Esophagus squamous epithelium (tissue), 5 donors: ENCODE measurements around the gene C3orf70. TPM values are rescaled to one million over a fixed set of nuclear protein-coding genes. Genes with fewer than 3 reads are reported as not detected.

Experiments
- DNase-seq: peaks from one replicate; lab custom pipeline; 2025; lab: John Stamatoyannopoulos, UW
- H3K27ac ChIP-seq, 4 donors: fragments of 200-600 bp; sonication (generic); one replicate each; pipeline ENCODE4 v1.5.1; 2016 to 2019; ENCODE audit warnings: mild to moderate bottlenecking in 1 of 4
- H3K27me3 ChIP-seq, 4 donors: fragments of 200-600 bp; sonication (generic); 1 replicate in 3 of 4; 2 replicates in 1 of 4; pipeline versions ENCODE4 v1.5.1 to v1.6.0; 2017 to 2021; ENCODE audit warnings: antibody characterized with exemption in 1 of 4
- H3K36me3 ChIP-seq, 3 donors: fragments of 200-600 bp; sonication (generic); one replicate each; pipeline ENCODE4 v1.5.1; 2016 to 2019
- H3K4me1 ChIP-seq, 3 donors: fragments of 200-600 bp; sonication (generic); one replicate each; pipeline ENCODE4 v1.5.1; 2017 to 2019
- H3K4me3 ChIP-seq, 4 donors: fragments of 200-600 bp; sonication (generic); 1 replicate in 3 of 4; 2 replicates in 1 of 4; pipeline ENCODE4 v1.5.1; 2016 to 2019; ENCODE audit warnings: mild to moderate bottlenecking in 2 of 4, moderate library complexity in 1 of 4
- H3K9me3 ChIP-seq, 3 donors: fragments of 200-600 bp; sonication (generic); one replicate each; pipeline ENCODE4 v1.5.1; 2016 to 2019
- CTCF ChIP-seq, 6 experiments: fragments of 450-650 bp in 4 of 6; fragments of 200-600 bp in 2 of 6; sonication (generic) in 2 of 6; IDR thresholded peaks; one replicate each; pipeline ENCODE4 v1.5.1; 2016 to 2019; ENCODE audit warnings: antibody characterized with exemption in 6 of 6, mild to moderate bottlenecking in 4 of 6, moderate library complexity in 4 of 6
- POLR2A ChIP-seq, 4 donors: fragments of 450-650 bp; IDR thresholded peaks; one replicate each; pipeline ENCODE4 v1.6.1; 2017; ENCODE audit warnings: antibody characterized with exemption in 4 of 4, mild to moderate bottlenecking in 4 of 4, moderate library complexity in 3 of 4
- WGBS, 2 donors: methylation state at CpG; one replicate each; pipeline ENCODE4 v1.1.5; 2018; 5-methylcytosine and 5-hydroxymethylcytosine counted together
- intact Hi-C: fragments of 100-400 bp; cut with DNase I; formaldehyde crosslinking; loops from one replicate; pipeline ENCODE4 v1.15.0; 2022
- total RNA-seq, 4 donors: library from RNA; depleted of rRNA; stranded (reverse); fragments of >200 nt; gene quantifications; one replicate each; pipeline ENCODE4 v1.1.0, GENCODE V29; 2016
- donor health status: DM: yes; HTN: yes; CAD: no.

Gene C3orf70
- total RNA-seq, 4 donors from 2014 or later = 0.57 to 8.6 (median 1.3) TPM

DNA sequence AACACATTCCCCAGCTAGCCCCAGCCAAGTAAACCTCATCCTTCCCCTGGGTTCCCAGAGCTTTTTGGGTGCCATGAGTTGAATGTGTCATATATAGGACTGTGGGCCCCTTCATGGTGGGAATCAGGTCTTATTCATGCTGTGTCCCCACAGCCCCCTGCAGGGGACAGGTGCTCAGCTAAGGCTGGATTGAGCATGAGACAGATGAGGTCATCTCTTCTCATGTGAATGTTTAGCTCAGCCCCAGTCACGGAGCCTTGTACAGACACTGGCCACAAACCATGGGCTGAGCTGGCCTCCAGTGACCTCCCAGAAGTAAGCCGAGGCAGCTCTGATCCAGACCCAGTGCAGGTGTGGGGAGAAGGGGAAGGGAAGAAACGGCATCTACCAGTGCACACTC, 70.7 kb downstream of the C3orf70 start:
- WGBS, 2 donors = 51 to 100% methylated on average over 1 to 3 of the region's 3 CpGs
- Histone ChIP-seq H3K27ac (no peak overlapping the region), H3K36me3 (no peaks in the 10 kb centered on the region), H3K4me1 (no peaks in the 10 kb centered on the region), H3K4me3 (no peak overlapping the region), H3K9me3 (no peaks in the 10 kb centered on the region), H3K27me3 (no peaks in the 10 kb centered on the region)
- intact Hi-C loops = no loop called here
- no peak for TF ChIP-seq CTCF (IDR thresholded peaks at IDR 0.05)
- no peak for TF ChIP-seq POLR2A (IDR thresholded peaks at IDR 0.05)
- no peak for DNase-seq

GRCh38 chr3:185081521-185081920, 71.3 kb downstream of the C3orf70 start:
- H3K36me3 ChIP-seq = no peaks in the 10 kb centered on the region
- H3K9me3 ChIP-seq = no peaks in the 10 kb centered on the region
- no peaks in the 10 kb centered on the region for H3K27me3 ChIP-seq
- no peak overlapping the region for H3K4me3 ChIP-seq
- no peak overlapping the region for H3K27ac ChIP-seq
- intact Hi-C loops = no loop called here
- DNase-seq = no peak
- TF ChIP-seq CTCF (IDR thresholded peaks at IDR 0.05) = no peak
- no peak for TF ChIP-seq POLR2A (IDR thresholded peaks at IDR 0.05)
- 63 to 86% methylated on average over 1 of the region's 1 CpG for WGBS, 2 donors
- H3K4me1 ChIP-seq = no peaks in the 10 kb centered on the region

GRCh38 chr3:185079625-185080024, 73.2 kb downstream of the C3orf70 start:
- intact Hi-C loops = no loop called here
- TF ChIP-seq CTCF (IDR thresholded peaks at IDR 0.05) (no peak), POLR2A (IDR thresholded peaks at IDR 0.05) (no peak)
- Histone ChIP-seq H3K36me3 (no peaks in the 10 kb centered on the region), H3K4me3 (no peak overlapping the region), H3K4me1 (no peaks in the 10 kb centered on the region), H3K27me3 (no peaks in the 10 kb centered on the region), H3K9me3 (no peaks in the 10 kb centered on the region), H3K27ac (no peak overlapping the region)
- 74 to 86% methylated on average over 1 of the region's 1 CpG for WGBS, 2 donors
- DNase-seq = no peak

DNA sequence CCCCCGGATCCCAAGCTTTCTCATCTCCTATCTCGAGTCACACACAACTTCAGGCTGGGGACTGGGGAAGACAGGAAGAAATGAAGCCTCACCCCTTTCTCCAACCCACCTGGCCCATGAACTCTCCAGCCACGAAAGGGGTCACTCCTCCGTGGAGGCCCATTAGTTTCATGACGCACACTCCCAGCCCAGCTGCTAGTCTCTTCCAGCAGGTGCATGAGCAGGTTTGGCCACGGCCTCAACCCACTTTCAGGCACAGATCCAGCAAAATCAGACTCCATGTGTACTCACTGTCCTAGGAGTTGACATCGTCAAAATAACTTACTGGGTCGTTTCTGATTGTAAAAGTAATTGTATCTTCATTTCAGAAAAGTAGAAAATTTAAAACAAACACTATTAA, 76.6 kb downstream of the C3orf70 start:
- 80 to 92% methylated on average over 6 of the region's 8 CpGs for WGBS, 2 donors
- no peak for TF ChIP-seq POLR2A (IDR thresholded peaks at IDR 0.05)
- no peak for TF ChIP-seq CTCF (IDR thresholded peaks at IDR 0.05)
- Histone ChIP-seq H3K27me3 (no peaks in the 10 kb centered on the region), H3K4me1 (no peaks in the 10 kb centered on the region), H3K36me3 (no peaks in the 10 kb centered on the region), H3K27ac (no peak overlapping the region), H3K4me3 (no peak overlapping the region), H3K9me3 (no peaks in the 10 kb centered on the region)
- no peak for DNase-seq
- intact Hi-C loops = no loop called here

GRCh38 chr3:185075547-185075946, 77.3 kb downstream of the C3orf70 start:
- DNase-seq = no peak
- TF ChIP-seq CTCF (IDR thresholded peaks at IDR 0.05) = no peak
- TF ChIP-seq POLR2A (IDR thresholded peaks at IDR 0.05) = no peak
- Histone ChIP-seq H3K4me1 (no peaks in the 10 kb centered on the region), H3K9me3 (no peaks in the 10 kb centered on the region), H3K27me3 (no peaks in the 10 kb centered on the region), H3K4me3 (no peak overlapping the region), H3K27ac (no peak overlapping the region), H3K36me3 (no peaks in the 10 kb centered on the region)
- 86 to 90% methylated on average over 13 of the region's 13 CpGs for WGBS, 2 donors
- intact Hi-C loops = no loop called here
